Stimulated activated naive CD4-positive, alpha-beta T cell (primary cell): ENCODE results near the gene TBL1Y.
"Not testable (repeated sequence)": the region's sequence is repeated elsewhere in the genome, so short reads cannot be mapped to it uniquely, and the experiment has no call there.

ENCODE experiments used
- DNase-seq, 6 experiments: peaks; one replicate each; lab custom pipeline; 2025; lab: John Stamatoyannopoulos, UW

The TBL1Y gene

GRCh38 chrY:6910372-6911252 lies at the start of gene TBL1Y:
TSS of gene TBL1Y (plus strand) at chrY:6910697. CDS start at chrY:7025085, 114,388 bp downstream.
- DNase-seq: no peak

GRCh38 chrY:6894496-6894895 lies 16.0 kb upstream of the TBL1Y start:
- no peak for DNase-seq

GRCh38 chrY:6895236-6895635 lies 15.3 kb upstream of the TBL1Y start:
- DNase-seq: no peak

- DNase-seq: not testable (repeated sequence)
These were observed 8.4 kb upstream of the TBL1Y start for GRCh38 chrY:6902116-6902515.

- DNase-seq: no peak
These were observed 2.9 kb upstream of the TBL1Y start for GRCh38 chrY:6907591-6907990.

- not testable (repeated sequence) for DNase-seq
These were observed 2.5 kb upstream of the TBL1Y start for GRCh38 chrY:6908021-6908420.

GRCh38 chrY:6909118-6909521 lies 1.4 kb upstream of the TBL1Y start:
- no peak for DNase-seq

GRCh38 chrY:6909856-6910255 lies 641 bp upstream of the TBL1Y start:
- DNase-seq: no peak

GRCh38 chrY:6911253-6911881 lies 870 bp downstream of the TBL1Y start, which contains the start of gene AMELY:
TSS of gene AMELY (minus strand) at chrY:6911752. CDS start at chrY:6872608, 39,144 bp downstream.
- no peak for DNase-seq

GRCh38 chrY:6913362-6913761 lies 2.9 kb downstream of the TBL1Y start:
- DNase-seq: no peak

GRCh38 chrY:6921061-6921460 lies 10.6 kb downstream of the TBL1Y start:
- no peak for DNase-seq

- DNase-seq: no peak
These were observed 17.8 kb downstream of the TBL1Y start for GRCh38 chrY:6928265-6928664.

- no peak for DNase-seq
These were observed 18.7 kb downstream of the TBL1Y start for GRCh38 chrY:6929237-6929636.

- peak in 1 of 6 experiments; percentile 0 for DNase-seq
These were observed 21.4 kb downstream of the TBL1Y start for GRCh38 chrY:6931779-6932396.

- no peak for DNase-seq
These were observed 25.0 kb downstream of the TBL1Y start for GRCh38 chrY:6935497-6935896.

GRCh38 chrY:6947695-6948094 lies 37.2 kb downstream of the TBL1Y start:
- DNase-seq: no peak

- DNase-seq: no peak
These were observed 37.9 kb downstream of the TBL1Y start for GRCh38 chrY:6948378-6948777.

- no peak for DNase-seq
These were observed 39.5 kb downstream of the TBL1Y start for GRCh38 chrY:6949947-6950346.

- peak in 3 of 6 experiments; percentile 0 to 17 (median 2) for DNase-seq
These were observed 54.2 kb downstream of the TBL1Y start for GRCh38 chrY:6964732-6965131.

GRCh38 chrY:6966521-6966920 lies 56.0 kb downstream of the TBL1Y start:
- no peak for DNase-seq

GRCh38 chrY:6967736-6968135 lies 57.2 kb downstream of the TBL1Y start:
- DNase-seq: no peak

GRCh38 chrY:6968191-6968590 lies 57.7 kb downstream of the TBL1Y start:
- DNase-seq: no peak
